ENCODE measurements around the gene LMBR1. TPM values are rescaled to one million over a fixed set of nuclear protein-coding genes. Genes with fewer than 3 reads are reported as not detected.

Gene LMBR1
- total and polyA plus RNA-seq, 2 of the 13 experiments (the other 11 are each of a cell fraction or from before 2014, with no cell fraction given) = 20.9 to 39.6 TPM

- intact Hi-C loops (cut with micrococcal nuclease; ENCODE audit: unreplicated experiment) = no loop called here
- Histone ChIP-seq H3K9me3 (ENCODE audit: low read length) (no peaks in the 10 kb centered on the region), H3K4me3 (replicated peaks in 1 of 3; ENCODE audit: insufficient read depth in 1 of 3, low read depth in 2 of 3, low read length in 3 of 3) (no peak overlapping the region), H3K9ac (ENCODE audit: insufficient read depth, low read depth, low read length) (no peak overlapping the region), H3K36me3 (replicated peaks in 1 of 2; ENCODE audit: control insufficient read depth in 1 of 2, insufficient read depth in 2 of 2, low read length in 2 of 2) (0 out of 5 replicates have a peak, but pooled peaks cover 0 to 4% of the 10 kb centered on the region in 2 experiments), H3K27ac (ENCODE audit: extremely low read length, insufficient read depth, low read length) (no peak overlapping the region), H2AFZ (ENCODE audit: low read length) (no peak overlapping the region), H3K4me1 (ENCODE audit: insufficient read depth, low read length) (peaks cover 34% of the 10 kb centered on the region), H3K4me2 (ENCODE audit: low read depth, low read length) (no peak overlapping the region), H3K79me2 (ENCODE audit: insufficient read depth, low read length) (peaks cover 50% of the 10 kb centered on the region), H4K20me1 (ENCODE audit: insufficient read depth, low read length) (peaks cover 6% of the 10 kb centered on the region; the same call in 1 of the 2 replicates), H3K27me3 (ENCODE audit: control insufficient read depth in 1 of 2, insufficient read depth in 2 of 2, low read length in 2 of 2) (no peaks in the 10 kb centered on the region; a peak in 1 of 5 replicates)
- no peak for ATAC-seq
- TF ChIP-seq EEA1 (CRISPR knock-in tag; IDR thresholded peaks at IDR 0.05; ENCODE audit: borderline replicate concordance) (no peak), ZBTB8A (CRISPR knock-in tag; IDR thresholded peaks at IDR 0.05; ENCODE audit: borderline replicate concordance, low read depth) (no peak), CEBPG (CRISPR knock-in tag; IDR thresholded peaks at IDR 0.05) (0 out of 2 replicates have a peak, but pooled peaks have one; percentile 43), HOXD1 (CRISPR knock-in tag; IDR thresholded peaks at IDR 0.05) (no peak), CEBPB (IDR thresholded peaks at IDR 0.05; ENCODE audit: borderline replicate concordance, low read depth, low read length) (peak; percentile 60; the same call in 1 of the 2 replicates), ZNF598 (CRISPR knock-in tag; IDR thresholded peaks at IDR 0.05; ENCODE audit: borderline replicate concordance) (no peak), NFE2 (CRISPR knock-in tag; IDR thresholded peaks at IDR 0.05) (no peak), ADNP (CRISPR knock-in tag; IDR thresholded peaks at IDR 0.05) (no peak), ZNF709 (CRISPR knock-in tag; IDR thresholded peaks at IDR 0.05) (no peak), MAFF (IDR thresholded peaks at IDR 0.05; ENCODE audit: low read depth, low read length) (no peak)
- no TSS peak for BruUV-seq (replicated peaks)
- in situ Hi-C loops (cut with HindIII; ENCODE audit: extremely low pct_ligation_motif_present, low pct_unique_long_range_greater_than_20kb) = no loop called here
- ChIA-PET CTCF (ENCODE audit: low intra/inter-chr PET ratio, low total read pairs) (no interaction called here), POLR2A (no interaction called here)
- WGBS (ENCODE audit: low lambda C conversion rate) = 86% methylated on average over 4 of the region's 4 CpGs
- no peak for DNase-seq (ENCODE audit: low spot score)
- peak; percentile 4 for FAIRE-seq
Observed at GRCh38 chr7:156889746-156890145, 3.2 kb downstream of the LMBR1 start.

GRCh38 chr7:156889089-156889488 lies 3.9 kb downstream of the LMBR1 start:
- Histone ChIP-seq H3K4me3 (replicated peaks in 1 of 3; ENCODE audit: insufficient read depth in 1 of 3, low read depth in 2 of 3, low read length in 3 of 3) (no peak overlapping the region), H3K4me2 (ENCODE audit: low read depth, low read length) (no peak overlapping the region), H3K9me3 (ENCODE audit: low read length) (no peaks in the 10 kb centered on the region), H3K36me3 (replicated peaks in 1 of 2; ENCODE audit: control insufficient read depth in 1 of 2, insufficient read depth in 2 of 2, low read length in 2 of 2) (0 out of 5 replicates have a peak, but pooled peaks cover 0 to 4% of the 10 kb centered on the region in 2 experiments), H3K79me2 (ENCODE audit: insufficient read depth, low read length) (peaks cover 57% of the 10 kb centered on the region), H3K27me3 (ENCODE audit: control insufficient read depth in 1 of 2, insufficient read depth in 2 of 2, low read length in 2 of 2) (no peaks in the 10 kb centered on the region; a peak in 1 of 5 replicates), H3K4me1 (ENCODE audit: insufficient read depth, low read length) (peaks cover 28% of the 10 kb centered on the region), H3K9ac (ENCODE audit: insufficient read depth, low read depth, low read length) (no peak overlapping the region), H3K27ac (ENCODE audit: extremely low read length, insufficient read depth, low read length) (no peak overlapping the region), H2AFZ (ENCODE audit: low read length) (no peak overlapping the region), H4K20me1 (ENCODE audit: insufficient read depth, low read length) (peaks cover 6% of the 10 kb centered on the region; the same call in 1 of the 2 replicates)
- ATAC-seq = no peak
- in situ Hi-C loops (cut with HindIII; ENCODE audit: extremely low pct_ligation_motif_present, low pct_unique_long_range_greater_than_20kb) (no loop called here), intact Hi-C loops (cut with micrococcal nuclease; ENCODE audit: unreplicated experiment) (no loop called here)
- DNase-seq (ENCODE audit: low spot score) = no peak
- WGBS (ENCODE audit: low lambda C conversion rate) = 69% methylated on average over 1 of the region's 1 CpG
- ChIA-PET CTCF (ENCODE audit: low intra/inter-chr PET ratio, low total read pairs) (no interaction called here), POLR2A (no interaction called here)
- no peak for FAIRE-seq
- TF ChIP-seq CEBPB (IDR thresholded peaks at IDR 0.05; ENCODE audit: borderline replicate concordance, low read depth, low read length) = peak; percentile 47; the same call in 1 of the 2 replicates
- TF ChIP-seq SIX1 (CRISPR knock-in tag; IDR thresholded peaks at IDR 0.05; ENCODE audit: borderline replicate concordance) = peak; percentile 93; the same call in 1 of the 2 replicates
- no peak for TF ChIP-seq ZNF549 (CRISPR knock-in tag; IDR thresholded peaks at IDR 0.05)
- TF ChIP-seq CEBPG (CRISPR knock-in tag; IDR thresholded peaks at IDR 0.05) = peak; percentile 32; the same call in 1 of the 2 replicates
- TF ChIP-seq ZSCAN21 (CRISPR knock-in tag; IDR thresholded peaks at IDR 0.05; ENCODE audit: borderline replicate concordance) = no peak
- TF ChIP-seq NFIB (CRISPR knock-in tag; IDR thresholded peaks at IDR 0.05; ENCODE audit: borderline replicate concordance) = no peak
- TF ChIP-seq SIX4 (CRISPR knock-in tag; IDR thresholded peaks at IDR 0.05) = peak; percentile 63; the same call in 1 of the 2 replicates
- no TSS peak for BruUV-seq (replicated peaks)

All from HepG2 (cell line).